CD4-positive, CD25-positive, alpha-beta regulatory T cell (primary cell): ENCODE results near the gene ZMYND12. TPM values are rescaled to one million over a fixed set of nuclear protein-coding genes. Genes with fewer than 3 reads are reported as not detected.
"Not testable (repeated sequence)": the region's sequence is repeated elsewhere in the genome, so short reads cannot be mapped to it uniquely, and the experiment has no call there.

ENCODE experiments used
- ATAC-seq, 2 donors: fragments of 150-1000 bp; cut with Tn5 transposase; one replicate each; pipeline ENCODE4 v1.10.0; 2021; ENCODE audit warnings: low read depth in 2 of 2, moderate number of reproducible peaks in 2 of 2, moderate library complexity in 1 of 2
- DNase-seq, 3 donors: peaks; one replicate each; pipeline versions ENCODE4 v3.0.0 to v3.0.0-alpha.2; 2012 to 2022; ENCODE audit warnings: mixed read lengths in 1 of 3
- H3K27ac ChIP-seq: one replicate; pipeline ENCODE4 v1.7.0; 2013; ENCODE audit warnings: mild to moderate bottlenecking, low read length; ENCODE audit not compliant: insufficient read depth, poor library complexity, severe bottlenecking
- H3K27me3 ChIP-seq: one replicate; pipeline ENCODE4 v1.7.0; 2013; ENCODE audit warnings: low read length; ENCODE audit not compliant: control insufficient read depth, insufficient read depth
- H3K36me3 ChIP-seq: one replicate; pipeline ENCODE4 v1.7.0; 2013; ENCODE audit warnings: mild to moderate bottlenecking, low read length, moderate library complexity; ENCODE audit not compliant: control insufficient read depth, insufficient read depth
- H3K4me1 ChIP-seq: 2 replicates; pipeline ENCODE4 v1.7.0; 2013; ENCODE audit warnings: mild to moderate bottlenecking, low read length; ENCODE audit not compliant: insufficient read depth, control insufficient read depth, poor library complexity, severe bottlenecking
- H3K4me3 ChIP-seq: one replicate; pipeline ENCODE4 v1.7.0; 2013; ENCODE audit warnings: low read depth, mild to moderate bottlenecking, low read length, moderate library complexity
- H3K9me3 ChIP-seq, 2 experiments: 1 replicate in 1 of 2; 2 replicates in 1 of 2; pipeline ENCODE4 v1.7.0; 2013; ENCODE audit warnings: low read length in 2 of 2, mild to moderate bottlenecking in 1 of 2, moderate library complexity in 1 of 2; ENCODE audit not compliant: control insufficient read depth in 2 of 2
- H3K27ac Mint-ChIP-seq, 3 donors: one replicate each; pipeline ENCODE4 v1.8.0; 2020 to 2022; ENCODE audit warnings: mild to moderate bottlenecking in 3 of 3, mixed read lengths in 3 of 3, moderate library complexity in 2 of 3
- H3K27me3 Mint-ChIP-seq: one replicate; pipeline ENCODE4 v1.8.0; 2022; ENCODE audit warnings: mild to moderate bottlenecking, mixed read lengths
- H3K36me3 Mint-ChIP-seq: one replicate; pipeline ENCODE4 v1.8.0; 2020; ENCODE audit warnings: mixed read lengths
- H3K4me1 Mint-ChIP-seq, 4 donors: one replicate each; pipeline ENCODE4 v1.8.0; 2020 to 2022; ENCODE audit warnings: mixed read lengths in 4 of 4, mild to moderate bottlenecking in 1 of 4
- H3K4me3 Mint-ChIP-seq, 4 donors: one replicate each; pipeline ENCODE4 v1.8.0; 2020 to 2022; ENCODE audit warnings: mild to moderate bottlenecking in 4 of 4, mixed read lengths in 4 of 4, moderate library complexity in 3 of 4
- H3K9me3 Mint-ChIP-seq, 7 donors: one replicate each; pipeline ENCODE4 v1.8.0; 2020 to 2022; ENCODE audit warnings: mixed read lengths in 7 of 7, mild to moderate bottlenecking in 3 of 7, moderate library complexity in 2 of 7
- polyA plus RNA-seq, 4 donors: library from polyadenylated mRNA; unstranded; fragments of 300-500 nt; fragmentation: Illumina TruSeq; gene quantifications; one replicate each; pipeline ENCODE4 v1.2.3, GENCODE V29; 2021
- total RNA-seq: library from RNA; stranded (reverse); gene quantifications from one replicate; pipeline ENCODE4 v1.2.3, GENCODE V29; 2022

The ZMYND12 gene
- total and polyA plus RNA-seq, 5 donors from 2014 or later: 0.24 to 1.4 (median 0.45) TPM

DNA sequence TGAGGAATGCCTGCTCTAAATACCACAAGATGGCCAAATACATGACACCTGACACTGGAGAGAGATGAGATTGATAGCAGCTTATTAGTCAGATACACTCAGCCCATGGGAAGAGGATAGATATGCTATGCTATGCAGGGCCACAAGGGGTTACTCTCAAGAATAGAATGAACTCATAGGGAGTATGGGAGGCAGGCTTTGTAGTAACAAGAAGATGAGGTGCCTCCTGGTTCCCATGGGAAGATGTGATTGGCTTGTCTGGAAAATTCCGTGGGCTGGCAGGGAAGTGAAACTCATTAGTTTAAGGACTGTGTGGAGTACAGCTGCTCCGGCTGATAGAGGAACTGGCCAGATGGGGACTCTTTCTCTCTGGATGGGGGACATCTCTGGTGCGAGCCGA is 23.8 kb upstream of the ZMYND12 start:
- no peak overlapping the region for H3K27ac Mint-ChIP-seq
- ATAC-seq: no peak
- H3K27ac ChIP-seq: no peak overlapping the region
- no peak overlapping the region for H3K4me3 Mint-ChIP-seq
- no peaks in the 10 kb centered on the region for H3K4me1 Mint-ChIP-seq
- H3K36me3 Mint-ChIP-seq: peaks cover 17% of the 10 kb centered on the region
- H3K36me3 ChIP-seq: no peaks in the 10 kb centered on the region
- no peaks in the 10 kb centered on the region for H3K4me1 ChIP-seq
- H3K27me3 ChIP-seq: no peaks in the 10 kb centered on the region
- peak in 1 of 3 donors; percentile 3 for DNase-seq
- no peaks in the 10 kb centered on the region for H3K27me3 Mint-ChIP-seq
- H3K9me3 ChIP-seq: no peaks in the 10 kb centered on the region
- no peak overlapping the region for H3K4me3 ChIP-seq
- no peaks in the 10 kb centered on the region for H3K9me3 Mint-ChIP-seq

DNA sequence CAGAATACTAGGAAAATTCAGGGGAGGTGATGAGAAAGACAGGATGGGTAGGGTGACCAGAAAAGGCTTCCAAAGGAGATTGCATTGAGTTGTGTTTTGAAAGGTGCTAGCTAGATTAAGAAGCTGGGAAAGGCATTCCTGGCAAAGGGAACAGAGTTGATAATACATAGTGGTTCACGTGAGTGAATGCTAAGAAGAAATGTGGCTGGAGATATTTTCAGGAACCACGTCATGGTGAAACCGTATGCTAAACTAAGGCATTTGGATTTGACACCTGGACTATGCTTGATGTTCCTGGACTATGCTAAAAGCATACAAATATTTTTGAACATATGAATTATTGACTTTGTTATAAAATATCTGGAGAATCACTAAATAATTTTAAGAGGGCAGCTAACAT is 22.0 kb upstream of the ZMYND12 start:
- no peak overlapping the region for H3K4me3 Mint-ChIP-seq
- no peak overlapping the region for H3K27ac Mint-ChIP-seq
- no peaks in the 10 kb centered on the region for H3K27me3 Mint-ChIP-seq
- H3K4me1 Mint-ChIP-seq: no peaks in the 10 kb centered on the region
- H3K27ac ChIP-seq: no peak overlapping the region
- no peak overlapping the region for H3K4me3 ChIP-seq
- ATAC-seq (no peak), DNase-seq (no peak)
- H3K27me3 ChIP-seq: no peaks in the 10 kb centered on the region
- no peaks in the 10 kb centered on the region for H3K36me3 ChIP-seq
- H3K4me1 ChIP-seq: no peaks in the 10 kb centered on the region
- no peaks in the 10 kb centered on the region for H3K9me3 Mint-ChIP-seq
- no peaks in the 10 kb centered on the region for H3K9me3 ChIP-seq
- peaks cover 17% of the 10 kb centered on the region for H3K36me3 Mint-ChIP-seq

DNA sequence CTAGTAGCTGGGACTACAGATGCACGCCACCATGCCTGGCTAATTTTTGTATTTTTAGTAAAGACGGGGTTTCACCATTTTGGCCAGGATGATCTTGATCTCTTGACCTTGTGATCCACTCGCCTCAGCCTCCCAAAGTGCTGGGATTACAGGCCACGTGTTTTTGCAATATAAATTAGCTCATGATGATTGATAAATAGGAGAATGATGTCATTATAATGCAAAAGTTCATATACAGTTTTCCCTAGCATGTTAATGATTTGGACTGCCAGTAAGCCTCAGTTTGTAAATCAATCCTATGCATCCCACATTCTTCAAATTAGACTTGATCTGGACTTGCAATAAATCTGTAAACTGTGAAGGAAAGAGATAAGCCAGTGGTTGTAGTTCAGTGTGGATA is 21.5 kb upstream of the ZMYND12 start:
- not testable (repeated sequence) for H3K36me3 ChIP-seq, H3K4me3 Mint-ChIP-seq, H3K9me3 ChIP-seq, ATAC-seq, H3K27me3 Mint-ChIP-seq, DNase-seq, H3K27ac Mint-ChIP-seq, H3K9me3 Mint-ChIP-seq, H3K4me3 ChIP-seq, H3K27me3 ChIP-seq, H3K4me1 Mint-ChIP-seq, H3K4me1 ChIP-seq, H3K27ac ChIP-seq
- peaks cover 12% of the 10 kb centered on the region for H3K36me3 Mint-ChIP-seq

DNA sequence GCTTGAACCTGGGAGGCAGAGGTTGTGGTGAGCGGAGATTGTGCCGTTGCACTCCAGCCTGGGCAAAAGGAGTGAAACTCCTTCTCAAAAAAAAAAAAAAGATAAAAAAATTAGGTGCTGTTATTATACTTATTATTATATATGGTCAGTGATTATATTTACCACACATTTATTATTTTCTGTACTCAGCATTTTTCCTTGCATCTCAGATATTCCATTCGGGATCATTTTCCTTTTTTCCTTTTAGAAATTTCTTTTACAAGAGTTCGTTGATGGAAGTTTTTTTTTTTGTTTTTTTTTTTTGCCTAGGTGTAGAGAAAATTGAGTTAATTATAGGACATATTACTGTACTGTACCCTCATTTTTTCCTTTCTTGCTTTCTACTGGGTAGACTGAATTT is 20.8 kb upstream of the ZMYND12 start:
- no peaks in the 10 kb centered on the region for H3K4me1 Mint-ChIP-seq
- Histone ChIP-seq H3K36me3 (no peaks in the 10 kb centered on the region), H3K9me3 (no peaks in the 10 kb centered on the region), H3K4me1 (no peaks in the 10 kb centered on the region), H3K27ac (no peak overlapping the region), H3K4me3 (no peak overlapping the region), H3K27me3 (no peaks in the 10 kb centered on the region)
- DNase-seq (no peak), ATAC-seq (no peak)
- no peaks in the 10 kb centered on the region for H3K27me3 Mint-ChIP-seq
- peaks cover 12% of the 10 kb centered on the region for H3K36me3 Mint-ChIP-seq
- no peaks in the 10 kb centered on the region for H3K9me3 Mint-ChIP-seq
- no peak overlapping the region for H3K4me3 Mint-ChIP-seq
- H3K27ac Mint-ChIP-seq: no peak overlapping the region

DNA sequence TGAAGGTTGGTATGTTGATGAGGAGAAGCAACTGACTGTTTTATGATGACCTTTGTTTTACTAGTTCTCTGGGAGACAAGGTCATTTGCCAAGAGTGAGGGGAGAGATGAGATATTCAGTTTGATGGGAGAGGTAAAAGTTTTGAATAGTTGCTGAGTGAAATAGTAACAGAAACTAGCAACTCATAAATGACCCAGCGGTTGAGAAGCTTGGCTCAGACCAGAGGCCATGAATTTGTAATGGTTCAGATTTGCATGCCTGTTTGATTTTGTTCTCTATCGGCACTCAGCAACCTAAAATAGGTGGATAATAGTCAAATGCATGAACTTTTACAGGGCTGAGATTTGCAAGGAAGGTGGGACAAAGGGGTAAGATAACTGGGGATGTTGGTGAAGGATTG is 13.9 kb upstream of the ZMYND12 start:
- Histone ChIP-seq H3K36me3 (no peaks in the 10 kb centered on the region), H3K4me3 (no peak overlapping the region), H3K27me3 (no peaks in the 10 kb centered on the region), H3K27ac (no peak overlapping the region), H3K9me3 (no peaks in the 10 kb centered on the region), H3K4me1 (no peaks in the 10 kb centered on the region)
- DNase-seq (no peak), ATAC-seq (no peak)
- Mint-ChIP-seq H3K27me3 (peaks cover 7% of the 10 kb centered on the region), H3K9me3 (peaks cover 0 to 2% (median 0%) of the 10 kb centered on the region in 7 donors), H3K27ac (no peak overlapping the region), H3K4me3 (no peak overlapping the region), H3K36me3 (peaks cover 13% of the 10 kb centered on the region), H3K4me1 (peaks cover 0 to 2% (median under 1%) of the 10 kb centered on the region in 4 donors)

DNA sequence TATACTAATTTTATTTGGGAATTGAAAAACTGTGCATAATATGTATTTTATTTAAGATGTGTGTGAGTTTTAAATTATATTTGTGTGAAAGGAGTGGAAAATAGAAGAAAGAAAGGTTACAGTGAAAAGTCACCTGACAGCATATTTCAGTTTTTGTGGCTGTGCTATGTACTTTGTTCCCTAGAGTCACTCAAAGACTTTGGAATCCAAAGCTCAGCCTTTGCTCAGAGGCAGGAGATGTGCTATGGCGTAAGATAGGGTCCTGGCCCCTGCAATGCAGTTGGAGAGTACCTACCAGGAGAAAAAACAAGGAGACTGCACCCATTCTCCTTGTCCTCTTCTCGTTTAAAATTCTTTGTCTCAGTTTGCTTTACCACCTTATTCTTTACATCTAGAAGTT is 10.2 kb upstream of the ZMYND12 start:
- Histone ChIP-seq H3K4me1 (peaks cover 13% of the 10 kb centered on the region), H3K9me3 (no peaks in the 10 kb centered on the region), H3K36me3 (peaks cover 3% of the 10 kb centered on the region), H3K4me3 (no peak overlapping the region), H3K27me3 (no peaks in the 10 kb centered on the region), H3K27ac (no peak overlapping the region)
- Mint-ChIP-seq H3K9me3 (peaks cover 0 to 2% (median 0%) of the 10 kb centered on the region in 7 donors), H3K36me3 (peaks cover 11% of the 10 kb centered on the region), H3K4me3 (no peak overlapping the region), H3K27ac (no peak overlapping the region), H3K27me3 (peaks cover 18% of the 10 kb centered on the region), H3K4me1 (peaks cover 5 to 27% (median 22%) of the 10 kb centered on the region in 4 donors)
- DNase-seq (no peak), ATAC-seq (no peak)

DNA sequence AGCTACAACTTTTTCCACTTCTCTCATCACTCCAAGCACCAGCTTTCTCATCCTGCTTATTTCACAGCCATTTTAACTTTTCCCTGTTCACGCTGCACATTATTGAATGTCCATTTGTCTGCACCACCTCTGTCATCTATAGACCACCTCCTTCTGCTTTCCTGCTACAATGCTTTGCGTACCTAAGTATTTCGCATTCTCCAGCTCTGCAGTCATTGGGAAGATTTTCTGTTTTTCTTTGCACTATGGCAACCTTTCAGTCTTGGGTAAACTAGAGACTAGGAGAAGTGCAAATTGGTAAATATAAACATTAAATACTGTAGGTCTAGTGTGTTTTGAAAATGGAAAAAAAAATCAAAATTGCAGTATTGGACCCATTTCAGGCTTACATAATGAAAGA is 8.1 kb upstream of the ZMYND12 start:
- ATAC-seq (no peak), DNase-seq (no peak)
- Histone ChIP-seq H3K27me3 (no peaks in the 10 kb centered on the region), H3K4me3 (peak overlapping the region; percentile 58), H3K27ac (no peak overlapping the region), H3K36me3 (peaks cover 24% of the 10 kb centered on the region), H3K9me3 (no peaks in the 10 kb centered on the region), H3K4me1 (peaks cover 13% of the 10 kb centered on the region)
- H3K4me1 Mint-ChIP-seq: peaks cover 5 to 45% (median 36%) of the 10 kb centered on the region in 4 donors
- peaks cover 22% of the 10 kb centered on the region for H3K27me3 Mint-ChIP-seq
- H3K27ac Mint-ChIP-seq: peak overlapping the region; percentile 94 to 96 (median 95)
- H3K4me3 Mint-ChIP-seq: peak overlapping the region in 3 of 4 donors; percentile 79 to 87 (median 85)
- H3K9me3 Mint-ChIP-seq: no peaks in the 10 kb centered on the region
- peaks cover 27% of the 10 kb centered on the region for H3K36me3 Mint-ChIP-seq

DNA sequence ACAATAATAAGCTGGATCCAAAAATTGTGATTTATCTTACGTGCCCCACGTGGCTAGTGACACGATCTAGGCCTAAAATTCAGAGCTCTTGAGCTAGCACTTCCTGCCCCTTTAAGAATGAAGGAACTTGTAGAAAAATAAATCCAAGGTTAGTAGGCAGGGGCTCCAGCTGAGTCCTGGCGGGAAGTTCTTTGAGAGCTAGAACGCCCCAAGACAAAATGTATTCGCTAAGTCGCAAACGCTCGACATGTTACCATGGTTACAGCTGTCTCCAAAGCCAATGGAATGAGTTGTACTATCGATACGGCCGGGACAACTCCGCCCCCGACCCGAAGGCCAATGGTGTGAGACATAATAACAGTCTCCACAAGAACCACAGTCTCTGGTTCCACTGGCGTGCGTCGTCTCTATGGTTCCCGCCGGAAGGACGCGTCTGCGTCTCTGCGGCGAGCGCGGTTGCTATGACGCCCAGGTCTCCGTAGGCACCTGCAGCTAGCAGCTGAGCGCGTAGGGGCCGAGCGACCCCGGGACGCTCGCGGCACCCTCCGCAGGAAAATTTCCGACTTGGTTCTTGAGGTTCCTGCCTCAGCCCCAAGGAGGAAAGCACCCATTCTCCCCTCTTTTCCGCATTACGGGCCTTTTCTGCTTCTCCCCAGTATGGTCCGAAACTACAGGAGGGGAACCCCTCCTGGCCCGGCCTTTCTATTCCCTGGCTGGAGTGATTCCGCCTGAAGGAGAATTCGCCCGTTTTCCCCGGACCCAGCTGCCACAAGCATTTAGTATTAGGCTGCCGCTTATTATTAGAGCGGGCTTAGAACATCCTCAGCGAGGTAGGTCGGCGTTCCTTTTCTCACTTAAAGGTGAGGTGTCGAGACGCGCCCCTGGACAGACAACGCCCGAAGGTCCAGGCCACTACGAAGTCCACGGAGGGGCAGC is 7.3 kb upstream of the ZMYND12 start, which contains the start of gene CCDC30:
Gene CCDC30 (plus strand): TSS at position 459 of the 936 bp plus-strand sequence. CDS start 17,266 bp downstream, outside the sequence.
- peaks cover 24% of the 10 kb centered on the region for H3K36me3 Mint-ChIP-seq

More for the DNA sequence above, 7.3 kb upstream of the ZMYND12 start, which contains the start of gene CCDC30:
- Mint-ChIP-seq H3K27me3 (peaks cover 22% of the 10 kb centered on the region), H3K9me3 (no peaks in the 10 kb centered on the region), H3K4me1 (peaks cover 9 to 53% (median 42%) of the 10 kb centered on the region in 4 donors), H3K27ac (peak within 1 kb of the TSS; percentile 94 to 96 (median 95)), H3K4me3 (peak within 1 kb of the TSS; percentile 79 to 88 (median 86))
- Histone ChIP-seq H3K4me1 (peaks cover 19% of the 10 kb centered on the region), H3K27me3 (no peaks in the 10 kb centered on the region), H3K4me3 (peak within 1 kb of the TSS; percentile 78), H3K36me3 (peaks cover 32% of the 10 kb centered on the region), H3K27ac (peak within 1 kb of the TSS; percentile 89), H3K9me3 (no peaks in the 10 kb centered on the region)
- ATAC-seq (peak; percentile 100), DNase-seq (peak; percentile 96 to 98 (median 98))
